Measurements from ENCODE around the gene ASPRV1.
A peak's percentile ranks its signal among the peaks of the same experiment; 100 is the strongest.

The ASPRV1 gene

GRCh38 chr2:69937968-69938367 lies 23.5 kb downstream of the ASPRV1 start:
- no peak for DNase-seq

GRCh38 chr2:69936906-69937305 lies 24.5 kb downstream of the ASPRV1 start:
- DNase-seq: no peak

GRCh38 chr2:69935011-69935410 lies 26.4 kb downstream of the ASPRV1 start:
- no peak for DNase-seq

DNA sequence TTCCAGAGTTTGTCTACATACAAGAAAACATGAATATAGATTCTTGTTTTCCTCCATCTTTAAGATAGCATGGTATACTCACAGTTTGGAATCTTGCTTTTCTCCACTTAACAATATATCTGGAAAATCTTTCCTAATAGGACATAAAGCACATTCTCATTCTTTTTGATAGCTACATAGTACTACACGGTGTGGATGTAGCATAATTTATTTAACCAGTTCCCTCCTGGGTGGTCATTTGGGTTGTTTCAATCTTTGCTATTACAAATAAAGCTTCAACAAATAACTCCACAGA lies 26.9 kb downstream of the ASPRV1 start:
- DNase-seq: no peak

DNA sequence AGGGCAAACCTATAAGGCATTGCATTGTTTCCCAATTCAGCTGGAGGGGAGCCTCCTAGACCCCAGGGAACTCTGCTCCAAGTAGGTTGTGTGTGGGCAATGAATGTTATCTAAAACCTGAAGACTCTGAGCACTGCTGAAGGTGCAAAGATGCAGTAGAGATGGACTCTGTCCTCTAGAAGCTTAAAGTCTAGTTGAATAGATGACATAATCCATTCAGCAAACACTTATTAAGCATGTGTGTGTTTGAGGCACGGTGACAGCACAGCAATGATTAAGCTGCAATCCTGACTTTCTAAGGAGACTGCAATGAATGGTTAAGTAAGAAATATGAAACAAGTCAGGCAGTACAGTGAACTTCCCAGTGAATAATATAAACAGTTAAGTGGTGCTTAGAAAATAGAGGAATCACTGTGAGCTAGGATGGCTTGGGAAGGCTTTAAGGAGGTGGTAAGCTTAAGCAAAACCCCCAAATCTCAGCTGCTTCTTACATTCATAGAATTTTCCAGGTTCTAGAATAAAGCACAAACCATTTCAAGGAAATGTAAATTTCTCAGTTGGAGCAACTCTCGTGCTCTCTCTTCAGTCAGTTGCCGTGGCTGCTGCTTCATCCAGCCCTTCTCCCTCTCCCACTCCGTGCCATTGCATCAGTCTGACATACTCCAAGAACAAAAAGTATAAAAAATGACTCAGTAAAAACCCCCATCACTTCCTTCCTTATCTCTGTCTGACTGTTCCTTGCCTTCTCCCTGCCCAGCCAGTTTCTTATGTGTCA lies 27.4 kb downstream of the ASPRV1 start:
- no peak for DNase-seq

DNA sequence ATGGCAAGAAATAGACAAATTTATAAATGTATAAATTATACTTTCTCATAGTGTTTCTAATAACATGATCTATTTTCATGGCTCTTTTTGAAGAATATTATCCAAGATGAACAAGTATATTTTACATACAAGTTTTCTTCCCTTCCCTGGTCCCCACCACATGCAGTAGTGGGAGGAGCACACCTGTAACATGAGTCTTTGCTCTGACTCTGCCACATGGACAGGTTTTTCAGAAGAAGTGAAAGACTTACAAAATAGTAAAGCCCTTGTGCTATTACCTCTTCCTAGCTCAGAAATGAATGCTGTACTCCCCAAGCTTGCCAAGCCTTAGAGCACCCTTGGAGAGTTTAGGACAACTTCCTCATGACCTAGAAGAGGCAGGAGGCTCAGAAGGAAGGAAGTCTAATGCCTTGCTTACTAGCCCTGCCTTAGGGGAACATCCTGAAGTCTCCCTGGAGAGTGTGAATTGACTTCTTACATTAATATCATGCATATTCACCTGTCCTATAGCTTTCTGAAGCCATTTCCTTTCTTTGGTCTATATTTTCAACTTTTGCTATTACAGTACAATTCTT lies 28.1 kb downstream of the ASPRV1 start:
- no peak for DNase-seq

GRCh38 chr2:69932596-69932922 lies 28.9 kb downstream of the ASPRV1 start:
- no peak for DNase-seq

GRCh38 chr2:69931832-69932595 lies 29.4 kb downstream of the ASPRV1 start:
- no peak for DNase-seq

GRCh38 chr2:69926849-69927515 lies 34.4 kb downstream of the ASPRV1 start:
- DNase-seq: no peak

DNA sequence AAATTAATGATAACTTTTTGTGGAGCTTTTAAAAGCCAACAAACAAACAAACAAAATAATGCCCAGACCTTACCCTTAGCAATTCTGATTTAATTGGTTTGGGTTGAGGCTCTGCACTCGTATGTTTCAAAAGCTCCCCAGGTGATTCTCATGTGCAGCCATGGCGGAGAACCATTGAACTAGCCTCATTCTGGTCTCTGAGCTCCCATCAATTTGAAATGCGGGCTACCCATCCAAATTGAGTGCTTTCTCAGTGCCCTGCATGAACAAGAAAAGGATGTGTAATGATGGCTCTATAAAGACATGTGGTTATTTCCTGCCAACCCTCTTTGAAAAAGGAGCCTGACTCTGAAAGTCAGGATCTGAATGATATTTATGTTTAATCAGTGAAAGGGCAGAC lies 38.3 kb downstream of the ASPRV1 start:
- no peak for DNase-seq

- no peak for DNase-seq
Observed at GRCh38 chr2:69918401-69918800, 43.0 kb downstream of the ASPRV1 start.

DNA sequence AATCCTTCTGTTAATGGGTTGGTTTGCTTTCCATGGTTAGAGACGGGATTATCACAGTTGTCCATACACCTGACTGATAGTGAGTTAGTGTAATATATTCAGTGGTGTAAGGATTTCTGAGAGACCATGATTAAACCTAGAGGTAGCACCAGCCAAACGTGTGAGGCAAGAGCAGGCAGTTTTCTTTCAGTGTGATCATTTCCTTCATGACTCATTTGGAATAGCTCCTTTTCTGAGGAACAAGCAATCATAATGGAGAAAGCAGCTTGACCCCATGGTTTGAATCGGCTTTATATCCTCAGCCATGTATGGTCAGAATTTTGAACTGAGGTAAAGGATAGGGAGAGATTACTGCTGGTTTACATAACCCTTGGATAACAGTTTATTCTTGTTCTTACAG lies 43.6 kb downstream of the ASPRV1 start:
- DNase-seq: no peak

- no peak for DNase-seq
Observed at GRCh38 chr2:69916106-69916505, 45.3 kb downstream of the ASPRV1 start.

DNA sequence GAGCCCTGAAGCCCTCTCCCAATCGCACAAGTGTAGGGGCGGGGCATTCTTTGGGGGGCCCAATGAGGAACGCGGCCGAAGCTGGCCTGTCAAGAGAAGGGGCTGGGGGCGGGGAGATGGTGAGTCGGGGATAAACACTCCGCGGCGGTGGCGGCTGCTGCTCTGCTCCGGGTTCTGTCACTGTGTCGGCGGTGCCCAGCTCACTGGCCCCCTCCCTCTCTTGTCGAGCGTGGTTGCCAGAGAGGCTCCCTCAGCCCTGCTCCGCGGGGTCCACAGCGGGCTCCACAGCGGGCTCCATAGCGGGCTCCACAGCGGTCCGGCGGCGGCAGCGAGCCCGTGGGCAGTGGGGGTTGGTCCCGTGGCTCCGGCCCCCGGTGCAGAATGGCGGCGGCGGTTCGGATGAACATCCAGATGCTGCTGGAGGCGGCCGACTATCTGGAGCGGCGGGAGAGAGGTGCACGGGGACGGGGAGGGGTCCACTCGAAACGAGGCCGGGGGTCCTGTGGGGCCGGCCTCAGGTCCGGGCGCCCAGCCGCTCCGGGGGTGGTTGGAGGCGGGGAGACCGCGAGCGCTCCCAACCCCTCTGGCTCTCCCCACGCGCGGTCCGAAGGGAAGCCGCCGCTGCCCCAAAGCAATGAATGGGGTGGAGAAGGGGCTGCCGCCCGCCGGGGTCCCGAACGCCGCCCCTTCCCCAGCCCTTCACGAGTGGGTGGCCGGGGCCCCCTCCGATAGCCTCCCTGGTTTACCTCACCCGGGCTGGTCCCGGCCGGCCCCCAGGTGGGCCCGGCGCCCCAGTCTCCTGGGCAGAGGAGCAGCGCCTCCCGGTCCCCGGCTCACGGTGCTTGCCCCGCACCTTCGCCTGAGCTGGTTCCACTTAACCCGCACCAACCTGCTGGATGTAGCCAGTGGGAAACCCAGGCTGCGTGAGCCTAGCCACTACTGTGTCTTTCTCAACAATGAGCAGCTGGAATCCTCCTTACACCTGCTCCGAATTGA lies 46.2 kb downstream of the ASPRV1 start, which contains the start of gene MXD1:
Gene MXD1 (plus strand): TSS at position 160 of the 996 bp plus-strand sequence. CDS start 222 bp downstream, at position 382.
- DNase-seq: no peak

- peak; percentile 98 for DNase-seq
Observed at GRCh38 chr2:69914164-69914949, 47.1 kb downstream of the ASPRV1 start.

- peak; percentile 55 for DNase-seq
Observed at GRCh38 chr2:69911985-69912563, 49.4 kb downstream of the ASPRV1 start.

Data from NCI-H2029 treated with DMSO at 0.1 percent for 48 hours (cell line).